ENCODE results near the gene DNAJC5G.

DNAJC5G gene

DNA sequence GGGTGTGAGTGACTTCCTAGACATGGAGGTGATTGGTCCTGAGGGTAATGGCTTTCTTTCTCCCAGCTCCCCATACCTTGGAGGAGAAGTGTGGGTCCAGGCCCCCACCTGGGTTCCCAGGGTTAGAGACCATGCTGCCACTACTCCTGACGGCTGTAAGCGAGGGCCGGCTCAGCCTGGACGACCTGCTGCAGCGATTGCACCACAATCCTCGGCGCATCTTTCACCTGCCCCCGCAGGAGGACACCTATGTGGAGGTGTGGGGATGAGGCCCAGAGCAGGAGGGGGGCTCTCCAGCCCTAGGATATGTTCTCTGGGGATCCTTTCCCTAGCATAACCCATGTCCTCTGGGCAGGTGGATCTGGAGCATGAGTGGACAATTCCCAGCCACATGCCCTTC, 36.3 kb upstream of the DNAJC5G start:
- Histone ChIP-seq H3K4me3 (no peak overlapping the region), H4K20me1 (peaks cover 0 to 98% (median 15%) of the 10 kb centered on the region in 11 experiments; a peak in 12 of 22 replicates), H3K36me3 (peaks cover 100% of the 10 kb centered on the region in 11 experiments), H3K4me1 (peaks cover 0 to 14% (median 13%) of the 10 kb centered on the region in 10 experiments; a peak in 18 of 20 replicates), H3K9me3 (replicated peaks in 1 of 11) (no peaks in the 10 kb centered on the region), H3K27me3 (no peaks in the 10 kb centered on the region), H3K27ac (no peak overlapping the region), H3K4me2 (no peak overlapping the region), H3K9ac (no peak overlapping the region)
- no peak for TF ChIP-seq Cebpa-rat (IDR thresholded peaks at IDR 0.05)

DNA sequence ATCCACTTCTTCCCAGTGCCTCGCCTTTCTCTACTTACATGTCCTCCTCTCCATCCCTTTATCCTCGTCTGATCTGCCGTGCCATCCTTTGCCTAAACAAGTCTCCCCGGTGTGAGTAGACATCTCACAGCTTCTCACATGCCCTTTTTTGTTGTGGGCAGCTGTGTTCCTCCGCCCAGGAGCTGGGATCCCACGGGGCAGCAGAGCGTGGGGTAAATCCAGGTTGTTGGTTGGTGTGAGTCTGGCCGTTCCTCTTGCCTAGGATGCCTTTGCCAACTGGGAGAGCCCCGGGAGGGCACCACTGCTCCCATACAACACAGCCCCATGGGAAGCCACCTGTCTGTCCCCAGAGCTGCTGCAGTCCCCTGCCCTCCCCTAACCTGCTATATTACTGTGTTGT, 34.8 kb upstream of the DNAJC5G start:
- Histone ChIP-seq H3K9me3 (replicated peaks in 1 of 11) (no peaks in the 10 kb centered on the region), H3K9ac (no peak overlapping the region), H4K20me1 (peaks cover 0 to 90% (median 11%) of the 10 kb centered on the region in 11 experiments; a peak in 12 of 22 replicates), H3K36me3 (peaks cover 91 to 100% (median 99%) of the 10 kb centered on the region in 11 experiments), H3K27ac (no peak overlapping the region), H3K4me3 (no peak overlapping the region), H3K4me1 (peaks cover 0 to 14% (median 13%) of the 10 kb centered on the region in 10 experiments; a peak in 18 of 20 replicates), H3K27me3 (no peaks in the 10 kb centered on the region), H3K4me2 (no peak overlapping the region)
- TF ChIP-seq Cebpa-rat (IDR thresholded peaks at IDR 0.05), result no peak

DNA sequence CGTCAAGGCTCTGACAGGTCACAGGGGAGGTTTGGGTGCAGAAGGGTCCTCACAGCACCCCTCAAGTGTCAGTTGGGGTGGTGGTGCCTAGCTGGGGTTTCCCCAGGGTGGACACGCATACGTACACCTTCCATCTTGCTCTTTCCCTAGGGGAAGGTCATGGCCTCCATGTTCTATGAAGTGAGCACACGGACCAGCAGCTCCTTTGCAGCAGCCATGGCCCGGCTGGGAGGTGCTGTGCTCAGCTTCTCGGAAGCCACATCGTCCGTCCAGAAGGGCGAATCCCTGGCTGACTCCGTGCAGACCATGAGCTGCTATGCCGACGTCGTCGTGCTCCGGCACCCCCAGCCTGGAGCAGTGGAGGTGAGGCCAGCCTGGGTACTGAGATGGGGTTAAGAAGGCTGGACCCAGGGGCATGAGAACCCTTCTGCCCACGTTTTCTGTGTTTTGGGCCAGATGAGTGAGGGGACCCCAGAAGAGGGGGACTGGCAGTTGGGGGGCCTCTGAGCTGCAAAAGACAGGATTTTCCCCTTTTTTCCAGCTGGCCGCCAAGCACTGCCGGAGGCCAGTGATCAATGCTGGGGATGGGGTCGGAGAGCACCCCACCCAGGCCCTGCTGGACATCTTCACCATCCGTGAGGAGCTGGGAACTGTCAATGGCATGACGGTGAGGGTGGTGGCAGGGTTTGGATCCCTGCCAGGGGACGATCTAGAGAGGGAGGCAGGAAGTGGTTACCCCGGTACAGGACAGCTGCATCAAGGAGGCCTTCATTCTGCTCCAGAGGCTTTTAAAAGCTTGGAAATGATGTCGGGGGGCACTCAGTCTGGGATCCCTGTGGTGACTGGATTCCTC, 33.2 kb upstream of the DNAJC5G start:
- no peaks in the 10 kb centered on the region for H3K9me3 ChIP-seq (replicated peaks in 1 of 11)
- no peak for TF ChIP-seq Cebpa-rat (IDR thresholded peaks at IDR 0.05)
- H3K36me3 ChIP-seq, result peaks cover 75 to 88% (median 83%) of the 10 kb centered on the region in 11 experiments
- H3K27me3 ChIP-seq, result no peaks in the 10 kb centered on the region
- H3K9ac ChIP-seq, result peak overlapping the region in 6 of 11 experiments; percentile 12 to 29 (median 18); a peak in 5 of 22 replicates
- peak overlapping the region in 4 of 11 experiments; percentile 4 to 32 (median 22); a peak in 6 of 22 replicates for H3K27ac ChIP-seq
- H4K20me1 ChIP-seq, result peaks cover 0 to 74% (median 11%) of the 10 kb centered on the region in 11 experiments; a peak in 12 of 22 replicates
- no peak overlapping the region for H3K4me3 ChIP-seq
- peaks cover 0 to 14% (median 13%) of the 10 kb centered on the region in 10 experiments; a peak in 18 of 20 replicates for H3K4me1 ChIP-seq
- H3K4me2 ChIP-seq, result peak overlapping the region in 9 of 11 experiments; percentile 27 to 65 (median 42); a peak in 16 of 22 replicates

DNA sequence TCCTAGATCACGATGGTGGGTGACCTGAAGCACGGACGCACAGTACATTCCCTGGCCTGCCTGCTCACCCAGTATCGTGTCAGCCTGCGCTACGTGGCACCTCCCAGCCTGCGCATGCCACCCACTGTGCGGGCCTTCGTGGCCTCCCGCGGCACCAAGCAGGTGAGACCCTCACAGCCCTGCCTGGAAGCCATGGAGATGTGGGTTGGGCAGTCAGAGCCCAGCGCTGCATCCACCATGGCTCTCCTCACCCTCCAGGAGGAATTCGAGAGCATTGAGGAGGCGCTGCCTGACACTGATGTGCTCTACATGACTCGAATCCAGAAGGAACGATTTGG, 32.6 kb upstream of the DNAJC5G start:
- peaks cover 69 to 82% (median 77%) of the 10 kb centered on the region in 11 experiments for H3K36me3 ChIP-seq
- H3K9me3 ChIP-seq (replicated peaks in 1 of 11), result no peaks in the 10 kb centered on the region
- H4K20me1 ChIP-seq, result peaks cover 0 to 68% (median 11%) of the 10 kb centered on the region in 11 experiments; a peak in 12 of 22 replicates
- no peak overlapping the region for H3K4me3 ChIP-seq
- peak overlapping the region in 3 of 11 experiments; percentile 12 to 29 (median 18); a peak in 4 of 22 replicates for H3K9ac ChIP-seq
- H3K27me3 ChIP-seq, result no peaks in the 10 kb centered on the region
- H3K27ac ChIP-seq, result peak overlapping the region in 3 of 11 experiments; percentile 4 to 32 (median 22); a peak in 2 of 22 replicates
- no peak for TF ChIP-seq Cebpa-rat (IDR thresholded peaks at IDR 0.05)
- peak overlapping the region in 9 of 11 experiments; percentile 27 to 65 (median 42); a peak in 12 of 22 replicates for H3K4me2 ChIP-seq
- peaks cover 0 to 14% (median 13%) of the 10 kb centered on the region in 10 experiments; a peak in 18 of 20 replicates for H3K4me1 ChIP-seq

DNA sequence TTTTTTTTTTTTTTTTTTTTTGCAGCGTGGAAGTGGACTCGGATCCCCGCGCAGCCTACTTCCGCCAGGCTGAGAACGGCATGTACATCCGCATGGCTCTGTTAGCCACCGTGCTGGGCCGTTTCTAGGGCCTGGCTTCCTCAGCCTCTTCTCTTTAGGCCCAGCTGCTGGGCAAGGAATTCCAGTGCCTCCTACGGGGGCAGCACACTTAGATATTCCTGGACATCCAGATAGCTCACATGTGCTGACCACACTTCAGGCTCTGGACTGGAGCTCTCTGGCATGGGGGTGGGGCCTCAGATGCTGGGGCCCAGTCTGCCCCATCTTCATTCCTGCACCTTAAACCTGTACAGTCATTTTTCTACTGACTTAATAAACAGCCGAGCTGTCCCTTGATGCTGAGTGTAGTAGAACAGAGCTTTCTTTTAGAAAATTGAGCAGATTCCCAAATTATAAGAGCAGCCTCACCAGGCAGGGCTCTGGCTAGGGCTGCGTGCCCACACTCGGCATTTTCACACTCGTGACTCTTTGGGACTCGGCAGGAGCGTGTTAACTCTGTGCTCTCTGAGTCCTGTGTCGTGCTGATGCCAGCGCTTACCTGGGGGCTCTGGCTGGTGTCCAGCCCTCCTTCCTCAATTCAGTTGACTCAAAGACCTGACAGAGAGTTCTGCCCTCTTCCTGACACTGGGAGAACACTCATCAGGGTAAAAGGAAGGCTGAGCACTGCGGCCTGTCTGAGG, 31.7 kb upstream of the DNAJC5G start:
- Histone ChIP-seq H3K4me2 (no peak overlapping the region), H3K9me3 (replicated peaks in 1 of 11) (no peaks in the 10 kb centered on the region), H3K4me3 (no peak overlapping the region), H3K4me1 (peaks cover 0 to 14% (median 13%) of the 10 kb centered on the region in 10 experiments; a peak in 18 of 20 replicates), H3K9ac (no peak overlapping the region), H3K27ac (no peak overlapping the region), H3K36me3 (peaks cover 59 to 72% (median 67%) of the 10 kb centered on the region in 11 experiments), H4K20me1 (peaks cover 0 to 59% (median 11%) of the 10 kb centered on the region in 11 experiments; a peak in 11 of 22 replicates), H3K27me3 (no peaks in the 10 kb centered on the region)
- TF ChIP-seq Cebpa-rat (IDR thresholded peaks at IDR 0.05), result no peak

DNA sequence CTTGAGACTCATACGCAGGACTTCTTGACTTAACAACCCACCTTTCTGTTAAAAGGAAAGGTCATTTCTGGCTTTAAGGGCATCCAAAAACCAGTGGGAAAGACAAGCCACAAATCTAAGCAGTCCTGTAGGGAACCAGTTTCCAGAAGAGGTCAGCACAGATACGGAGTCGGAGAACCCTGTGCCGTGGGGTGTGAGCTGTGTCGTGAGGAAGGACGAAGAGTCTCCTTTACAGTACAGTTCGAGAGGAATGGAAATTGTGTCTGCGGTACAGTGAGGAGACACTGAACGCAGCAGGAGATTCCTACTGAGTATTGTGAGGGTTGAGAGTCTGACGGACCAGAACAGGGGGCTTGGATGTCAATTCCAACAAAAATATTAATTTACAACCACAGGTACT, 30.1 kb upstream of the DNAJC5G start:
- H3K27me3 ChIP-seq, result peaks cover 0 to 4% (median 0%) of the 10 kb centered on the region in 11 experiments; a peak in 2 of 22 replicates
- H3K9ac ChIP-seq, result no peak overlapping the region
- no peak overlapping the region for H3K4me3 ChIP-seq
- no peaks in the 10 kb centered on the region for H3K9me3 ChIP-seq (replicated peaks in 1 of 11)
- no peak for TF ChIP-seq Cebpa-rat (IDR thresholded peaks at IDR 0.05)
- peaks cover 0 to 44% (median 7%) of the 10 kb centered on the region in 11 experiments; a peak in 11 of 22 replicates for H4K20me1 ChIP-seq
- no peak overlapping the region for H3K27ac ChIP-seq
- peaks cover 0 to 28% (median 25%) of the 10 kb centered on the region in 10 experiments; a peak in 18 of 20 replicates for H3K4me1 ChIP-seq
- H3K36me3 ChIP-seq, result peaks cover 44 to 57% (median 52%) of the 10 kb centered on the region in 11 experiments
- no peak overlapping the region for H3K4me2 ChIP-seq

DNA sequence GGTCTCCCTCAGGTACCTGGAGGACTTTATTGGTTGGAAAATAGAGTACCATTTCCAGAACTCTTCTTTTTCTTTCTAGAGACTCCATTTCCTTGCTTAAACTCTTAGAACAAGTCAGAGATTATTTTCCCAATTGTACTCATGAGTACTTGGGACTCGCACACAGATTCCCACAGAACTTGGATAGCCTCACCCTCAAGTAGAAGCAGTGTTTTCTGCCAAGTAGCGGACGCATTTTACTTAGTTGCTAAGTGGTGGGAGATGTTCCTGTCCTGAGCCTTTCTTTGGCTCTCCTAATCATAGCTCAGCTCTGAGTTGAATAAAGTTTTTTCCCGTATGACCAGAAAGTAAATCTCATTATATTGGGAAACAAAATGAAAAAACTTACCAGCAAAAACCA, 29.6 kb upstream of the DNAJC5G start:
- Histone ChIP-seq H3K4me1 (peaks cover 0 to 33% (median 30%) of the 10 kb centered on the region in 10 experiments; a peak in 18 of 20 replicates), H3K9me3 (replicated peaks in 1 of 11) (no peaks in the 10 kb centered on the region), H3K4me2 (no peak overlapping the region), H3K4me3 (no peak overlapping the region), H3K9ac (no peak overlapping the region), H3K27me3 (peaks cover 0 to 9% (median 0%) of the 10 kb centered on the region in 11 experiments; a peak in 4 of 22 replicates), H3K36me3 (peaks cover 39 to 52% (median 47%) of the 10 kb centered on the region in 11 experiments), H4K20me1 (peaks cover 0 to 40% (median 7%) of the 10 kb centered on the region in 11 experiments; a peak in 11 of 22 replicates), H3K27ac (no peak overlapping the region)
- TF ChIP-seq Cebpa-rat (IDR thresholded peaks at IDR 0.05), result no peak

DNA sequence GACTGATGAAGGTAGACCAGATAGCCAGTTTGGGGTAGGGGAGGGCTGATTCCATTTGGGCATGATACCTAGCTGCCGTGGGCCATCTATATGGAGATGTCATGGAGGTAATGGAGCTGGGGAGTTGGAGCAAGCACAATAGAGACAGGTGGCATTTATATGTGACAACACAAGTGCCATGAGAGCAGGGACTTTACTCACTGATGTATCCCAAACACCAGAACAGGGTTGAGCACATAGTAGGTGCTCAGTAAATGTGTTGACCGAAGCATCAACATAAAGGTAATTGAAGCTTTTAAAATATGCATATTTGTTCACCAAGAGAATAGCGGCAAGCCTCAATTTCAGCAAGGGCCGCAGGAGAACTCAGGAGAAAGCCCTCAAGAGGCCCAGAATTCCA, 27.3 kb upstream of the DNAJC5G start:
- Histone ChIP-seq H3K4me3 (no peak overlapping the region), H3K4me1 (peaks cover 0 to 33% (median 32%) of the 10 kb centered on the region in 10 experiments; a peak in 16 of 20 replicates)

More for the DNA sequence above, 27.3 kb upstream of the DNAJC5G start:
- peaks cover 0 to 23% (median 7%) of the 10 kb centered on the region in 11 experiments; a peak in 8 of 22 replicates for H3K27me3 ChIP-seq
- no peak overlapping the region for H3K9ac ChIP-seq
- peaks cover 16 to 29% (median 24%) of the 10 kb centered on the region in 11 experiments for H3K36me3 ChIP-seq
- no peaks in the 10 kb centered on the region for H3K9me3 ChIP-seq (replicated peaks in 1 of 11)
- no peak for TF ChIP-seq Cebpa-rat (IDR thresholded peaks at IDR 0.05)
- no peak overlapping the region for H3K4me2 ChIP-seq
- H3K27ac ChIP-seq, result no peak overlapping the region
- H4K20me1 ChIP-seq, result peaks cover 0 to 22% (median 2%) of the 10 kb centered on the region in 11 experiments; a peak in 7 of 22 replicates

Measured in BLaER1 treated with 17β-estradiol and CSF1 and Interleukin-3, amounts not matched to agents 10 nM and 100 nM (cell line).